B cell (primary cell): ENCODE measurements around the gene DNMBP. TPM values are rescaled to one million over a fixed set of nuclear protein-coding genes. Genes with fewer than 3 reads are reported as not detected.
"Not testable (repeated sequence)": the region's sequence is repeated elsewhere in the genome, so short reads cannot be mapped to it uniquely, and the experiment has no call there.

ENCODE experiments used
- ATAC-seq: fragments of 200-7000 bp; cut with Tn5 transposase; one replicate; pipeline ENCODE4 v1.10.0; 2021; ENCODE audit warnings: low read depth, mild to moderate bottlenecking, moderate number of reproducible peaks, moderate library complexity
- CTCF ChIA-PET: fragments of 350-600 bp; sonication (Branson Sonifier 250); formaldehyde crosslinking; loops from one replicate; lab custom pipeline; 2021; ENCODE audit warnings: antibody characterized with exemption, inconsistent platforms; lab: Charles Lee
- POLR2A ChIA-PET: fragments of 350-600 bp; sonication (Branson Sonifier 250); formaldehyde crosslinking; loops from one replicate; lab custom pipeline; 2021; ENCODE audit warnings: antibody characterized with exemption; lab: Charles Lee
- DNase-seq: peaks from one replicate; pipeline ENCODE4 v3.0.0; 2013
- H2AFZ ChIP-seq: 2 replicates; pipeline ENCODE4 v1.6.1; 2012; ENCODE audit warnings: mild to moderate bottlenecking, low read depth, low read length; ENCODE audit not compliant: insufficient read depth, poor library complexity, severe bottlenecking
- H3K27ac ChIP-seq, 2 donors: 1 replicate in 1 of 2; 2 replicates in 1 of 2; pipeline ENCODE4 v1.5.1; 2012 to 2013; ENCODE audit warnings: low read length in 2 of 2, mild to moderate bottlenecking in 2 of 2, moderate library complexity in 1 of 2
- H3K27me3 ChIP-seq, 4 experiments: fragments of 200-600 bp in 1 of 4; sonication (generic) in 1 of 4; replicated peaks in 1 of 4; 1 replicate in 2 of 4; 2 replicates in 2 of 4; pipeline versions ENCODE4 v1.6.1 to v1.7.0; 2013 to 2016; ENCODE audit warnings: low read length in 3 of 4, mild to moderate bottlenecking in 2 of 4, mixed read lengths in 1 of 4, moderate library complexity in 1 of 4; ENCODE audit not compliant: insufficient read depth in 4 of 4, control insufficient read depth in 3 of 4; ENCODE audit errors: control extremely low read depth in 1 of 4
- H3K36me3 ChIP-seq, 2 experiments: replicated peaks in 1 of 2; 1 replicate in 1 of 2; 2 replicates in 1 of 2; pipeline versions ENCODE4 v1.6.1 to v1.7.1; 2013; ENCODE audit warnings: low read length in 1 of 2; ENCODE audit not compliant: insufficient read depth in 2 of 2, control insufficient read depth in 1 of 2; ENCODE audit errors: control extremely low read depth in 1 of 2, extremely low read depth in 1 of 2
- H3K4me1 ChIP-seq, 2 donors: fragments of 200-600 bp in 1 of 2; sonication (generic) in 1 of 2; 1 replicate in 1 of 2; 2 replicates in 1 of 2; pipeline versions ENCODE4 v1.5.1 to v1.6.1; 2013 to 2017; ENCODE audit warnings: low read length in 2 of 2; ENCODE audit not compliant: control insufficient read depth in 2 of 2, insufficient read depth in 2 of 2
- H3K4me2 ChIP-seq: replicated peaks from 2 replicates; pipeline ENCODE3; 2012; ENCODE audit warnings: mild to moderate bottlenecking, low read depth, low read length; ENCODE audit not compliant: poor library complexity, severe bottlenecking
- H3K4me3 ChIP-seq, 5 experiments: fragments of 200-600 bp in 1 of 5; sonication (generic) in 1 of 5; 1 replicate in 3 of 5; 2 replicates in 2 of 5; pipeline versions ENCODE4 v1.5.1 to v1.7.0; 2011 to 2016; ENCODE audit warnings: low read length in 4 of 5, mild to moderate bottlenecking in 4 of 5, low read depth in 2 of 5, control low read depth in 1 of 5, moderate library complexity in 1 of 5; ENCODE audit not compliant: insufficient read depth in 1 of 5; ENCODE audit errors: control extremely low read depth in 1 of 5, extremely low read depth in 1 of 5
- H3K79me2 ChIP-seq: fragments of 200-600 bp; sonication (generic); one replicate; pipeline ENCODE4 v1.6.0; 2016; ENCODE audit warnings: low read length; ENCODE audit not compliant: control insufficient read depth, insufficient read depth
- H3K9ac ChIP-seq: fragments of 200-600 bp; sonication (generic); 2 replicates; pipeline ENCODE4 v1.6.1; 2017; ENCODE audit warnings: mild to moderate bottlenecking, low read length, moderate library complexity
- H3K9me3 ChIP-seq, 3 donors: one replicate each; pipeline versions ENCODE4 v1.6.1 to v1.7.1; 2013; ENCODE audit warnings: low read length in 2 of 3; ENCODE audit not compliant: control insufficient read depth in 2 of 3, insufficient read depth in 1 of 3; ENCODE audit errors: control extremely low read depth in 1 of 3
- H4K20me1 ChIP-seq: 2 replicates; pipeline ENCODE4 v1.6.0; 2012; ENCODE audit warnings: mild to moderate bottlenecking, low read length; ENCODE audit not compliant: insufficient read depth, control insufficient read depth, poor library complexity, severe bottlenecking
- H3K27ac Mint-ChIP-seq: one replicate; pipeline ENCODE4 v1.8.0; 2021; ENCODE audit warnings: mixed read lengths
- H3K27me3 Mint-ChIP-seq: one replicate; pipeline ENCODE4 v1.8.0; 2021; ENCODE audit warnings: mixed read lengths
- H3K4me1 Mint-ChIP-seq: one replicate; pipeline ENCODE4 v1.8.0; 2021; ENCODE audit warnings: mixed read lengths
- H3K4me3 Mint-ChIP-seq: one replicate; pipeline ENCODE4 v1.8.0; 2021; ENCODE audit warnings: mixed read lengths
- H3K9me3 Mint-ChIP-seq: one replicate; pipeline ENCODE4 v1.8.0; 2022; ENCODE audit warnings: mixed read lengths; ENCODE audit not compliant: insufficient read depth
- CTCF ChIP-seq: fragments of 200-600 bp; IDR thresholded peaks from one replicate; pipeline ENCODE4 v1.8.0; 2022; ENCODE audit warnings: antibody characterized with exemption, mild to moderate bottlenecking
- EZH2 ChIP-seq: IDR thresholded peaks from 2 replicates; pipeline ENCODE4 v1.6.1; 2012; ENCODE audit warnings: borderline replicate concordance, low read depth, mild to moderate bottlenecking, moderate library complexity, low read length; ENCODE audit not compliant: insufficient read depth, poor library complexity, severe bottlenecking
- WGBS: methylation state at CpG from one replicate; pipeline ENCODE4 v1.1.5; 2013; ENCODE audit warnings: missing lambda C conversion rate; ENCODE audit not compliant: insufficient coverage; 5-methylcytosine and 5-hydroxymethylcytosine counted together
- intact Hi-C: fragments of 100-400 bp; cut with micrococcal nuclease; formaldehyde crosslinking; loops from one replicate; pipeline ENCODE4 v1.10.0; 2022
- polyA plus RNA-seq: library from polyadenylated mRNA; depleted of rRNA; stranded (reverse); fragments of >200 nt; gene quantifications from 2 replicates; pipeline ENCODE4 v1.2.3, GENCODE V29; 2012
- total RNA-seq, 2 donors: library from RNA; stranded (reverse); fragments of 120-200 nt in 1 of 2; gene quantifications; 1 replicate in 1 of 2; 2 replicates in 1 of 2; pipeline versions ENCODE4 v1.2.3 to v1.2.4, GENCODE V29; 2013 to 2022

The DNMBP gene
- total and polyA plus RNA-seq, 2 donors (not counting 1 experiment from before 2014, with no cell fraction given): 12.8 to 22.6 TPM

GRCh38 chr10:99843310-99843709 lies 166.4 kb downstream of the DNMBP start:
- Histone ChIP-seq H3K27ac (no peak overlapping the region), H3K27me3 (peaks cover 0 to 7% (median 0%) of the 10 kb centered on the region in 4 experiments), H3K36me3 (no peaks in the 10 kb centered on the region), H3K9ac (no peak overlapping the region), H3K79me2 (no peaks in the 10 kb centered on the region), H3K4me1 (peaks cover 0 to 10% of the 10 kb centered on the region in 2 donors), H2AFZ (no peak overlapping the region), H4K20me1 (no peaks in the 10 kb centered on the region), H3K4me3 (no peak overlapping the region), H3K4me2 (no peak overlapping the region), H3K9me3 (no peaks in the 10 kb centered on the region)
- 96% methylated on average over 3 of the region's 3 CpGs for WGBS
- TF ChIP-seq EZH2 (no peak), CTCF (no peak)
- no peak for ATAC-seq
- H3K4me3 Mint-ChIP-seq: no peak overlapping the region
- ChIA-PET CTCF (interaction anchor here (13.8 kb wide), 1 partner anchor 203 kb away, joined by 525 read pairs; no protein-coding TSS in a partner anchor), POLR2A (no interaction called here)
- intact Hi-C loops: loop anchor here (10.0 kb wide), 2 partner anchors 341 to 401 kb away; partner anchors contain the start of gene ERLIN1
- DNase-seq: no peak
- H3K27me3 Mint-ChIP-seq: no peaks in the 10 kb centered on the region
- peaks cover 7% of the 10 kb centered on the region for H3K4me1 Mint-ChIP-seq
- H3K9me3 Mint-ChIP-seq: no peaks in the 10 kb centered on the region
- no peak overlapping the region for H3K27ac Mint-ChIP-seq

- intact Hi-C loops: loop anchor here (10.0 kb wide), 2 partner anchors 343 to 403 kb away; partner anchors contain the start of gene ERLIN1
- WGBS: 91% methylated on average over 7 of the region's 7 CpGs
- no peak for TF ChIP-seq EZH2
- no peak for TF ChIP-seq CTCF
- Histone ChIP-seq H3K4me2 (no peak overlapping the region), H4K20me1 (no peaks in the 10 kb centered on the region), H3K79me2 (no peaks in the 10 kb centered on the region), H3K9me3 (no peaks in the 10 kb centered on the region), H3K4me3 (no peak overlapping the region), H3K27me3 (peaks cover 0 to 4% (median 0%) of the 10 kb centered on the region in 4 experiments), H2AFZ (no peak overlapping the region), H3K4me1 (peaks cover 0 to 10% of the 10 kb centered on the region in 2 donors), H3K9ac (no peak overlapping the region), H3K27ac (no peak overlapping the region), H3K36me3 (no peaks in the 10 kb centered on the region)
- CTCF ChIA-PET: interaction anchor here (0.5 to 1.8 kb wide), 2 partner anchors 204 to 449 kb away, joined by 3 to 6 read pairs; no protein-coding TSS in a partner anchor
- DNase-seq (no peak), ATAC-seq (no peak)
- H3K9me3 Mint-ChIP-seq: no peaks in the 10 kb centered on the region
- H3K4me3 Mint-ChIP-seq: no peak overlapping the region
- H3K27ac Mint-ChIP-seq: no peak overlapping the region
- H3K27me3 Mint-ChIP-seq: no peaks in the 10 kb centered on the region
- H3K4me1 Mint-ChIP-seq: peaks cover 7% of the 10 kb centered on the region
- POLR2A ChIA-PET: interaction anchor here (0.6 kb wide), 1 partner anchor 1913 kb away, joined by 3 read pairs; no protein-coding TSS in a partner anchor
Measured at GRCh38 chr10:99841746-99842145, 168.0 kb downstream of the DNMBP start.

- H3K4me1 ChIP-seq, H3K27me3 Mint-ChIP-seq, H3K9me3 ChIP-seq, H3K9me3 Mint-ChIP-seq, H4K20me1 ChIP-seq, H3K4me3 Mint-ChIP-seq, POLR2A ChIA-PET, H3K4me3 ChIP-seq, H3K27ac Mint-ChIP-seq, ATAC-seq, H3K27me3 ChIP-seq, H3K4me2 ChIP-seq, DNase-seq, H2AFZ ChIP-seq, H3K79me2 ChIP-seq, H3K9ac ChIP-seq, H3K4me1 Mint-ChIP-seq, H3K27ac ChIP-seq, H3K36me3 ChIP-seq: not testable (repeated sequence)
- 58% methylated on average over 2 of the region's 2 CpGs for WGBS
- CTCF ChIA-PET: interaction anchor here (1.8 kb wide), 1 partner anchor 205 kb away, joined by 6 read pairs; no protein-coding TSS in a partner anchor
- intact Hi-C loops: loop anchor here (10.0 kb wide), 2 partner anchors 344 to 404 kb away; partner anchors contain the start of gene ERLIN1
Measured at GRCh38 chr10:99840859-99841258, 168.9 kb downstream of the DNMBP start.
